Amniotic epithelial cell (primary cell): ENCODE data around the gene CHRDL2.

Experiments
- DNase-seq: peaks from one replicate; pipeline ENCODE4 v3.0.0-alpha.2; 2010; ENCODE audit warnings: low read depth

CHRDL2 gene

DNA sequence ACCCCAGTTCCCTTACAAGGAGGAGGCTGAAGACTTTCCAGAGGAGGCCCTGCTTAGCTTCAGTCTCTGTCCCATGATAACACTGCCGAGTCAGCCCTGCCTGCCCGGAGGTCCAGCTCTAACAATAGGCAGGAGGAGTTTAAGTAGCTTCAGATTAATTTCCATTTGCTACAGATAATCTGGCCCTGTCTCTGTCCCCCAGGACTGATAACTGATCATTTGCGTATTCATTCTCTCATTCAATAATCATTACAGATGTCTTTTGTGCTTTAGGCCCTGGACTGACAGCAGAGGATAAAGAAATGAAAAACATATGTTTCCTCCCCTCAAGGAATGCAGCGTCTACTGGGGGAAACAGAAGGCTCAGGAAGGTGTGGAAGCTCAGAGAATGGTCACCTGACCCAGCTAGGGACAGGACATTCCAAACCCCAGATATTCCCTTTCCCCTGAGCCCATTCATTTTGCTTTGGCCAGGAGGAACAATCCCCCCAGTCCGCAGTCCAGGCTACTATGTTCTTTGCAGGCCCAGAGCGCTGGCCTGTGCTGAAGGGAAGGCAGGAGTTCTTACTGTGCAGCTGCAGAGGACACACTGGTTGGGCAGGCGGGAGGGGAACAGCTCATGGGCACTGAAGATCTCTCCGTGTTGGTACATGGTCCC lies 20.8 kb downstream of the CHRDL2 start:
- peak; percentile 65 for DNase-seq

DNA sequence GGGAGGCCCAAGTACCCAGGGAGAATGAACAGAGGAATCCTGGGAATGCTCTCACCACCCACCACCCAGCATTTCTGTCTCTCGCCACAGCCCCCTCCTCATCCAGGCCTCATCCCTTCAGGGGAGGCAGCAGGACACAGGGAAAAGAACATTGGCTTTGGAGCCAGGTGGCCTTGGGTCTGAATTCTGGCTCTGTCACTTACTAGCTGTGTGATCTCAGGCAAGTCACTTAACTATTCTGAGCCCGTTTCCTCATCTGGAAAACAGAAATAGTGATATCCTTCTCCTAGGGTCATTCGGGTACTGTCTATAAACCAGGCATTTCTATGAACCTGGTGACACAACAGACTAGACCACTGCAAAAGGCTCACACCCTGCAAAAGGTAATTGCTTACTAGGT lies 22.1 kb downstream of the CHRDL2 start:
- DNase-seq: no peak

- DNase-seq: no peak
Measured at GRCh38 chr11:74707602-74708510, 23.4 kb downstream of the CHRDL2 start.

- DNase-seq: no peak
Measured at GRCh38 chr11:74707182-74707581, 24.0 kb downstream of the CHRDL2 start.

GRCh38 chr11:74703211-74703610 lies 28.0 kb downstream of the CHRDL2 start:
- DNase-seq: no peak

GRCh38 chr11:74702383-74703007 lies 28.7 kb downstream of the CHRDL2 start:
- peak; percentile 59 for DNase-seq

DNA sequence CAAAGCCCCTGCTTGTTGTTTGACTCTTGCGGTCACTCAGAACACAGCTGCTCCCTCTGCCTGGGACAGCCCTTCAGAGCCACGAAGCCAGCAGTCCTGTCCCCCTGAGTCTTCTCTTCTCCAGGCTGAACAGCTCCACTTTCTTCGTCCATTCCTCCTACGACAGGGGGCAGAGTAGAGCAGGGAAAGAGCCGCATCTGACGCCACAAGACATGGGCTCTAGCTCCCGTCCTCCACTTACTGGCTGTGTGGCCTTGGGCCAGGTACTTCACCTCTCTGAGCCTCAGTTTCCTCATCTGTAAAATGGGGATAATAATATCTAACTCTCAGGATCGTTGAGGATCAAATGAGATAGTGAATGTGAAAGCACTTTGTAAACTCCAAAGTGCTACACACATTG lies 29.9 kb downstream of the CHRDL2 start:
- DNase-seq: no peak

- no peak for DNase-seq
Measured at GRCh38 chr11:74699615-74700396, 31.4 kb downstream of the CHRDL2 start.

DNA sequence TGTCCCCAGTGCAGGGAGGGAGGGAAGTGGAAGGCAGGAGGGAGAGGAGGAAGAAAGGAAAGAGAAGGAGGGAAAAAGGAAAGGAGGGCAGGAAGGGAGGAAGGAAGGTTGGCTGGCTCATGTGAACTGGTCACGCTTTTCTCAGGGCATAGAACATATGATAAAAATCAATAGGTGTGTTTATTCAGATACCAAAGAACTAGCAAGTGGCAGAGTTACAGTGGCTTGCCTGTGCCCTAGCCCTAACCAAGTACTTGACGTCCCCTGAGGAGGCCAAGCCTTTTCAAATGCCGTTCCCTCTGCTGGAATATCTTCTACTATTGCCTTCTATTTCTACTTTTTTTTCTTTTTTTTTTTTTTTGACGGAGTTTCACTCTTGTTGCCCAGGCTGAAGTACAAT lies 33.5 kb downstream of the CHRDL2 start:
- no peak for DNase-seq

GRCh38 chr11:74696939-74697675 lies 34.1 kb downstream of the CHRDL2 start:
- peak; percentile 96 for DNase-seq

DNA sequence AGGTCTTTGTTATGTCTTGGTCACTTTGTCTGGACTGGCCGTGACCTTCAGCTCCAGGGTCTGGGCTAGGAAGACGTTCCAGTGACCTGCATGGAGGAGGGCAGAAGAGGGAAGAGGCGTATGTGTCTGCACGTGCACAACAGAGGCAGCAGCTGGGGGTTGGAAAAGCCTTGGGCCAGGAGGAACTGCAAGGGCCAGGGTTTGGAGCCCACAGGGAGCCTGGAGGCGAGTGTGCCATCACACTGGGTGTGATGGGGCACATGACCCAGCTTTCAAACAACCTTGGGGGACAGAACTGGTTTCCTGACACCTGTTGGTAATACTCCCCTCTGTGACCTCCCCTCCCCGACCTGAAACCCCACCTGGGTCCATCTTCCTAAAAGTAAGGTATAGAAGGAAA lies 34.7 kb downstream of the CHRDL2 start:
- peak; percentile 32 for DNase-seq

DNA sequence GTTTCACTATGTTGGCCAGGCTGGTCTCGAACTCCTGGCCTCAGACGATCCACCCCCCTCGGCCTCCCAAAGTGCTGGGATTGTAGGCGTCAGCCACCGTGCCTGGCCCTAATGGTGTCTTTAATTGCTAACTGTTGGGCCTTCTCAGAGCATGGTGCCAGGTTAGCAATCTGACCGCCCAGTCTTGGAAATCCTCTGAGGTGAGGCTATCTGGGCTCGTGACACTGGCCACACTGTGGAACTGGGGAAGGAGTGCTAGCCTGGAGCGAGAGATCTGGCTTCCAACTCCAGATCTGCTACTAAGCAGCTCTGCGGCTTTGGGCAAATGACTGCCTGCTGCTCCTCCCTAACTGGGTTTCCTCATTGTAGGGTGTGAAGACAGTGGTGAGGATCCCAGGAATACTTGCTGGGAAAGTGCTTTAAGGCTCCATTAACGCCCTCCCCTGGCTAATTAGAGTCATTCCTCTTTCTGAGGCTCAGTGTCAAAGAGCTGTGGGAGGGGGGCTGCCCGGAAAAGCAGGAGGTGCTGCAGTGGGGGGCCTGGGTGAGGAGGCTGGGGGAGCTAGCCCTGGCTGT lies 35.4 kb downstream of the CHRDL2 start:
- DNase-seq: peak; percentile 64

- no peak for DNase-seq
Measured at GRCh38 chr11:74694136-74694930, 36.9 kb downstream of the CHRDL2 start.

DNA sequence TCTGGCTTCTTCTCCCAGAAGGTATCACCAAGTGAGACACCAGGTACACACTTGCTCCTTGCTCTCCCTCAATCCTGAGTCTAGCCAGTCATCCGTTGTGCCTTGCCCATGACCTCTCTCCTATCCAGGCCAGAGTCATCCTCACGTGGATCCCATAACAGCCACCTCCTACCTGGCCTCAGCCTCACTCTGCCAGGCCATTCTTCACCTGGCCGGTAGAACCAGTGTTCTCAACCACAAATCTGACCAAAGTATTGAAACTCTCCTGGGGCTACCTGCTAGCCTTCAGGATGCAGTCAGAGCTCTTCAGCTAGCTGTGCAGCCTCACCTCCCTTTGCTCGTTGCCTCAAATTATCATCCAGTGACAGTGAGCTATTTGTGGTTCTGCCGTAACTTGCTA lies 37.7 kb downstream of the CHRDL2 start:
- DNase-seq: no peak

DNA sequence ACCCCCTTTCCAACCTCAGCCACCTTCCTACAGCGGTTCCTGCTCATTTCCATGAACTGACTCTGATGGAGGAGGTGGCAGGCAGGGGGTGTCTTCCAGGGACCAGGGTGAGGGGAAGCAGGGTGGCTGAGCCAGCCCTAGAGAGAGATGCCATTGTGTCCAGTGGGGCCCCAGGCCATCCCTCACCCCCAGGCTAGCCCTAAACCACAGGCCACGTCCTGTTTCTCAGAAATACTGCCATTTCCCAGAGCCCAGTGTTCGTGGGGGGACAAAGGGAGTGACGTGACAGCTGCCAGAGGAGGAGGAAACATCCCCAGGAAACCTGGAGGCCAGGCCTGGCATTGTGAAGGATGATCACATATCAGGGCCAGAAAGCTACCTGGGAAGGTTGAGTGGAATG lies 39.5 kb downstream of the CHRDL2 start:
- no peak for DNase-seq

DNA sequence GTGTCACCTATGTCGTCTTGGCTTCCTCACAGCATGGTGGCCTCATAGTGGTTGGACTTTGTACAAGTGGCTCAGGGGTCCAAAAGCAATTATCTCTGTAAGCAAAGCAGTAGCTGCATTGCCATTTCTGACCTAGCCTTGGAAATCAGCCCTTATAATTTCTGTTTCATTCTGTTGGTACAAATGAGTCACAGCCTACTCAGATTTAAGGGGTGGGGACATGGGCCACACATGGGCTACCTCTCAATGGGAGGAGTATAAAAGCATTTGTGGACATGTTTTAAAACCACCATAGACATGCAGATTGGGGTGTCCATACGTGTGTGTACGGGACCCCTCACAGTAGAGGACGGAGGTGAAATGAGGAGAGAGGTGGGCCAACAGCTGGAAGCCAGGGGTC lies 41.6 kb downstream of the CHRDL2 start:
- DNase-seq: peak; percentile 37

DNA sequence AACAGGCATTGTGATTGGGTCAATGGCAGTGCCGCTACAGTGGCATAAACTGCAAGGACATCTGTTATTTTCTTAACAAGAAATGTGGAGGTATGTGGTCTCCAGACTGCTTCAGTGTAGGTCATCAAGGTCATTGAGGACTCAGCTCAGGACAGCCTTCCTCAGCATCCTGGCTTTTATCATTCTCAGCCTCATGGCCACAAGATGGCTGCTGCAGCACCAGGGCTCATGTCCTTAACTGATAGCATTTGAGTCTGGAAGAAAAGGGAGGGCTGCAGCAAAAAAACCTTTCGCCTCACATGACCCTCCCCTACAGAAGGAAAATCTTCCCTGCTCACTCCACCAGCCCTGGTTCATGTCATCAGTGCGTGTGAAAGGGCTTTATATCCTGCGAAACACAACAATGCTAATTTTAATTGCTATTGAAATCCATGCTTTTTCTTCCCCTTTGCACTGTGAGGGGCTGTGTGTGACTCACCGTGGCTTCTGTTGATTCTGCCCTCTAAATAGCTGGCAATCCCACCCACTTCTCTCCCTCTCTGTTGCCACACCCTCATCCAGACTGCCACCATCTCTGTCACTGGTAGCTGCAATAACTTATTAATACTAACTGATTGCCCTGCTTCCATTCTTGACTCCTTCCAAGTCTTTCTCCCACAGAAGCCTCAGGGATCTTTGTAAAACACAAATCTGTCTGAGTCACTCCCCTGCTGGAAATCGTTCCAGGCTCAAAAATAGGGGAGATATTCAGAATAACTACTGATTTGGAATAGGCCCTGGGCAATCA lies 43.8 kb downstream of the CHRDL2 start:
- no peak for DNase-seq

DNA sequence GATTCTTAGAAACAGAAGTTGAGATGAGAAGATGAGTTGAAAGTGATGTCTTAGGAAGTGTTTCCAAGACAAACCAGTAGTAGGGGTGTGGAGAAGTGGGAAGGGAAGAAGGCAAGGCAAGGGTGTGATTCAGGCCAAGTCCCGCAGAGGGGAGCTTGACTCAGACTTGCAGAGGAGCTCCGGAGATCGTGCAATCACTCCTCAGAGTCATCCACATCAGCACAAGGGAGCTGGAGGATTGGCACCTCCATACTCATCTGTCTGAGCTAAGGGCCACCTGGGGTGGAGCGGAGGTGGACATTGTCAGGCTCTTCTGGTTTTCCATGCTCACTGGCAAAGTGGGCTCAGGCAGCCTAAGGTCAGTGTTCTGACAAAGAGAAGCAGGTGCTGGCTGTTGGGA lies 44.4 kb downstream of the CHRDL2 start:
- peak; percentile 80 for DNase-seq

GRCh38 chr11:74685905-74686304 lies 45.3 kb downstream of the CHRDL2 start:
- DNase-seq: no peak
